HG02678 (cell line): ENCODE measurements around the gene TOP1.

ENCODE experiments used
- ATAC-seq: cut with Tn5 transposase; IDR thresholded peaks from one replicate; pipeline ENCODE4 v1.9.1; 2021; ENCODE audit warnings: mild to moderate bottlenecking, moderate library complexity; ENCODE audit not compliant: unreplicated experiment

The TOP1 gene

GRCh38 chr20:41032271-41032670, 3.6 kb downstream of the TOP1 start:
- ATAC-seq, result no peak

- no peak for ATAC-seq
Measured at GRCh38 chr20:41034239-41034638, 5.6 kb downstream of the TOP1 start.

- ATAC-seq, result no peak
Measured at GRCh38 chr20:41035207-41035606, 6.6 kb downstream of the TOP1 start.

GRCh38 chr20:41037179-41037578, 8.6 kb downstream of the TOP1 start:
- no peak for ATAC-seq

GRCh38 chr20:41038149-41038877, 9.7 kb downstream of the TOP1 start:
- ATAC-seq, result no peak

- ATAC-seq, result peak; percentile 86
Measured at GRCh38 chr20:41038878-41039404, 10.3 kb downstream of the TOP1 start.

- ATAC-seq, result no peak
Measured at GRCh38 chr20:41040855-41041254, 12.2 kb downstream of the TOP1 start.

- ATAC-seq, result no peak
Measured at GRCh38 chr20:41041693-41042092, 13.1 kb downstream of the TOP1 start.

- no peak for ATAC-seq
Measured at GRCh38 chr20:41044409-41045062, 15.9 kb downstream of the TOP1 start.

- ATAC-seq, result no peak
Measured at GRCh38 chr20:41045671-41046070, 17.0 kb downstream of the TOP1 start.

- no peak for ATAC-seq
Measured at GRCh38 chr20:41046716-41047115, 18.1 kb downstream of the TOP1 start.

GRCh38 chr20:41047279-41047974, 18.8 kb downstream of the TOP1 start:
- ATAC-seq, result peak; percentile 13

GRCh38 chr20:41047975-41048305, 19.3 kb downstream of the TOP1 start:
- peak; percentile 44 for ATAC-seq

- ATAC-seq, result no peak
Measured at GRCh38 chr20:41048461-41049301, 20.1 kb downstream of the TOP1 start.

- ATAC-seq, result no peak
Measured at GRCh38 chr20:41049451-41049850, 20.8 kb downstream of the TOP1 start.

- ATAC-seq, result no peak
Measured at GRCh38 chr20:41050361-41051008, 21.9 kb downstream of the TOP1 start.

GRCh38 chr20:41051009-41051825, 22.6 kb downstream of the TOP1 start:
- no peak for ATAC-seq

GRCh38 chr20:41052742-41053419, 24.3 kb downstream of the TOP1 start:
- no peak for ATAC-seq
